Gastroesophageal sphincter (tissue), 3 donors: ENCODE data around the gene CDH9.

Experiments
- CTCF ChIP-seq, 4 experiments: fragments of 200-600 bp in 2 of 4; fragments of 450-650 bp in 2 of 4; sonication (generic) in 1 of 4; IDR thresholded peaks; one replicate each; pipeline ENCODE4 v1.5.1; 2017 to 2019; ENCODE audit warnings: antibody characterized with exemption in 4 of 4, mild to moderate bottlenecking in 2 of 4, moderate library complexity in 2 of 4
- EP300 ChIP-seq: sonication (generic); formaldehyde crosslinking; IDR thresholded peaks from one replicate; pipeline ENCODE4 v1.6.1; 2017; ENCODE audit warnings: antibody characterized with exemption, mild to moderate bottlenecking
- POLR2A ChIP-seq, 2 donors: fragments of 450-650 bp; IDR thresholded peaks; one replicate each; pipeline ENCODE4 v1.6.1; 2017; ENCODE audit warnings: antibody characterized with exemption in 2 of 2, mild to moderate bottlenecking in 2 of 2, moderate library complexity in 1 of 2
- POLR2AphosphoS5 ChIP-seq: sonication (generic); formaldehyde crosslinking; IDR thresholded peaks from one replicate; pipeline ENCODE4 v1.6.1; 2017; ENCODE audit warnings: antibody characterized with exemption

- no peak for TF ChIP-seq POLR2AphosphoS5
- no peak for TF ChIP-seq EP300
- no peak for TF ChIP-seq CTCF (IDR thresholded peaks at IDR 0.05)
- no peak for TF ChIP-seq POLR2A (IDR thresholded peaks at IDR 0.05)
Observed at GRCh38 chr5:26932238-26932637, 106.1 kb downstream of the CDH9 start.
